K562 treated with DMSO at 1 percent for 48 hours (cell line): ENCODE data around the gene DRC3. TPM values are rescaled to one million over a fixed set of nuclear protein-coding genes. Genes with fewer than 3 reads are reported as not detected.

ENCODE experiments used
- total RNA-seq: library from RNA; unstranded; fragments of 300-600 nt; gene quantifications from 2 replicates; pipeline ENCODE4 v1.2.3, GENCODE V29; 2022; ENCODE audit warnings: low replicate concordance; ENCODE audit errors: extremely low read depth

DRC3 gene
- total RNA-seq, result not detected in 2 replicates

DNA sequence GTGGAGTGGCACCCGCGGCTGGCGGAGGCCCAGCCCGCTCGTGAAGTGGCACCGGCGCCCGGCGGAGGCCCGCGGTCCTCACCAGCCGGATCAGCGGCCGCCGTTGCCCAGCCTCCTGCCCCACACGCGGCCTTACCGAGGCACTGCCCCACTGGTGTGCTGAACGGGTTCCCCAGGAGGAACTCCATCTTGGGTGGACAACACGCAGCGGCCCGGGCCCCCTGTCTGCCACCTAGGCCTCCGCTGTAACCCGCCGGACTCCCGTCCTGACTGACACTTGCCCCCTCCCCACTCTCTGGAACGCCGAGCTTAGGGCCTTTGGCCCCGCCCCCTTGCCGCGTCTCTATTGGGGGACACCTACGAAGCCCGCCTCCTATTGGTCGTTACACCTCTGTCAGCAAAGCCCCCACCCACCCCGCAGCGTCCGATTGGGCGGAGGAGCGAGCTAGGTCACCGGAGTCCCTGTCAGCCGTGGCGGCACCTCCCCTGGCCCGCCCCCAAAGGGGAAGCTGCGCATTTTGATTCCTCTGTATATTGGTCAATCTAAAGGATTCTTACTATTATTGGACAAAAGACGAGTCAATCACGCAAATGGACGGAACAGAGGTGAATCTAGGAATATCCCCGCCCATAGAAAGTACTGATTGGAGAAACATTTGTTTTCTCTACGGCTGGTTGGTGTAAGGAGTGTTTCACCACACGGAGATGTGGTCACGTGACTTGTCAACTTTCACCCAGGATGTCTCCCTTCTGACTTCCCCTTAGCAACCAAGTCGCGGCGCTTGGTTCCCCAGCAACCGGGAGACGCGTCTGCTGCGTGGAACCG lies at the start of gene DRC3, which contains the start of gene TOM1L2:
Gene DRC3 (plus strand): TSS at position 737 of the 826 bp plus-strand sequence. CDS start 4,737 bp downstream, outside the sequence.
Gene TOM1L2 (minus strand): TSS at position 275 of the 826 bp plus-strand sequence. CDS start 87 bp downstream, at position 188.

GRCh38 chr17:18038861-18039534 lies 66.3 kb downstream of the DRC3 start, which contains the start of the genes ATPAF2 and GID4:
TSS of gene ATPAF2 (minus strand) at chr17:18039168. CDS start at chr17:18039013, 155 bp downstream.
TSS of gene GID4 (plus strand) at chr17:18039408. CDS start at chr17:18039465, 57 bp downstream.

Other genes starting within 250 kb of the DRC3 start
- not detected in 2 replicates for gene SREBF1, start 135.9 kb upstream of the DRC3 start, total RNA-seq
- not detected in 2 replicates for gene TOM1L2, start 462 bp upstream of the DRC3 start, total RNA-seq
- gene ATPAF2, start 66.3 kb downstream of the DRC3 start, total RNA-seq, result not detected in 2 replicates
- not detected in 2 replicates for gene GID4, start 66.5 kb downstream of the DRC3 start, total RNA-seq
- gene DRG2, start 115.1 kb downstream of the DRC3 start, total RNA-seq, result not detected in 2 replicates
- not detected in 2 replicates for gene MYO15A, start 135.9 kb downstream of the DRC3 start, total RNA-seq
- not detected in 2 replicates for gene ALKBH5, start 211.0 kb downstream of the DRC3 start, total RNA-seq